Upper lobe of left lung (tissue), 4 donors: ENCODE data around the gene CIC.

Experiments used
- EP300 ChIP-seq, 4 donors: sonication (generic); formaldehyde crosslinking; IDR thresholded peaks; one replicate each; pipeline ENCODE4 v1.5.1; 2017; ENCODE audit warnings: antibody characterized with exemption in 4 of 4, control low read depth in 2 of 4
- POLR2A ChIP-seq, 4 donors: fragments of 450-650 bp; IDR thresholded peaks; one replicate each; pipeline ENCODE4 v1.5.1; 2016 to 2017; ENCODE audit warnings: antibody characterized with exemption in 4 of 4, mild to moderate bottlenecking in 2 of 4
- POLR2AphosphoS5 ChIP-seq, 2 donors: sonication (generic); formaldehyde crosslinking; IDR thresholded peaks; one replicate each; pipeline ENCODE4 v1.5.1; 2017; ENCODE audit warnings: antibody characterized with exemption in 2 of 2
- TF ChIP-seq, protein P1 (sequence below), 6 experiments: fragments of 450-650 bp in 4 of 6; fragments of 200-600 bp in 2 of 6; sonication (generic) in 2 of 6; IDR thresholded peaks; one replicate each; pipeline ENCODE4 v1.5.1; 2016 to 2019; ENCODE audit warnings: antibody characterized with exemption in 6 of 6

DNA sequence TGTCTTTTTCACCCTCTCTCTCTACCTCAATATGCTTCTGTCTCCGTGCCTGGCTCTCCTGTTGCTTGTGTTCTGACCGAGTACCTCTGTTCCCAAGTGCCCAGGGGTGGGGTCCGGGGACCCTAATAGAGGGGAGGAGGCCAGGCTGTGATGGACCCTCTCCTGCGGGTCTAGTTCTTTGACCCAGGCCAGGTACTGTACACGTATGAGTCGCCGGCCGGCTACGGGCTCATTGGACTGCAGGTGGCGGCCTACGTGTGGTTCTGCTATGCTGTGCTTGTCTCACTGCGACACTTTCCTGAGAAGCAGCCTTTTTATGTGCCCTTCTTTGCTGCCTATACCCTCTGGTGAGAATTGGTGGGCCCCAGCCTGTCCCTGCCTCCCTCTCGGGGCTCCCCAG is 48.5 kb downstream of the CIC start:
- TF ChIP-seq, protein P1, sequence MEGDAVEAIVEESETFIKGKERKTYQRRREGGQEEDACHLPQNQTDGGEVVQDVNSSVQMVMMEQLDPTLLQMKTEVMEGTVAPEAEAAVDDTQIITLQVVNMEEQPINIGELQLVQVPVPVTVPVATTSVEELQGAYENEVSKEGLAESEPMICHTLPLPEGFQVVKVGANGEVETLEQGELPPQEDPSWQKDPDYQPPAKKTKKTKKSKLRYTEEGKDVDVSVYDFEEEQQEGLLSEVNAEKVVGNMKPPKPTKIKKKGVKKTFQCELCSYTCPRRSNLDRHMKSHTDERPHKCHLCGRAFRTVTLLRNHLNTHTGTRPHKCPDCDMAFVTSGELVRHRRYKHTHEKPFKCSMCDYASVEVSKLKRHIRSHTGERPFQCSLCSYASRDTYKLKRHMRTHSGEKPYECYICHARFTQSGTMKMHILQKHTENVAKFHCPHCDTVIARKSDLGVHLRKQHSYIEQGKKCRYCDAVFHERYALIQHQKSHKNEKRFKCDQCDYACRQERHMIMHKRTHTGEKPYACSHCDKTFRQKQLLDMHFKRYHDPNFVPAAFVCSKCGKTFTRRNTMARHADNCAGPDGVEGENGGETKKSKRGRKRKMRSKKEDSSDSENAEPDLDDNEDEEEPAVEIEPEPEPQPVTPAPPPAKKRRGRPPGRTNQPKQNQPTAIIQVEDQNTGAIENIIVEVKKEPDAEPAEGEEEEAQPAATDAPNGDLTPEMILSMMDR (IDR thresholded peaks at IDR 0.05) = no peak
- TF ChIP-seq POLR2A (IDR thresholded peaks at IDR 0.05) (no peak), POLR2AphosphoS5 (IDR thresholded peaks at IDR 0.05) (no peak), EP300 (IDR thresholded peaks at IDR 0.05) (no peak)
